Lower leg skin (tissue), 3 donors: ENCODE results near the gene VASH2.

Experiments used
- CTCF ChIP-seq, 3 donors: fragments of 450-650 bp; IDR thresholded peaks; one replicate each; pipeline ENCODE4 v1.5.1; 2016; ENCODE audit warnings: antibody characterized with exemption in 3 of 3, mild to moderate bottlenecking in 3 of 3, moderate library complexity in 2 of 3
- POLR2A ChIP-seq, 2 donors: fragments of 450-650 bp; IDR thresholded peaks; one replicate each; pipeline ENCODE4 v1.6.1; 2016 to 2017; ENCODE audit warnings: antibody characterized with exemption in 2 of 2, mild to moderate bottlenecking in 1 of 2, moderate library complexity in 1 of 2

- TF ChIP-seq POLR2A (IDR thresholded peaks at IDR 0.05), result no peak
- no peak for TF ChIP-seq CTCF (IDR thresholded peaks at IDR 0.05)
Measured at GRCh38 chr1:212918824-212919223, 31.5 kb upstream of the VASH2 start.
